ENCODE data around the gene C3orf18.

Gene C3orf18

GRCh38 chr3:50557915-50558314 lies 9.6 kb downstream of the C3orf18 start:
- TF ChIP-seq GATA3 (IDR thresholded peaks at IDR 0.05; ENCODE audit: low read depth, low read length) (no peak), GATA2 (IDR thresholded peaks at IDR 0.05; ENCODE audit: low read depth, low read length) (no peak)

- no peak for TF ChIP-seq GATA3 (IDR thresholded peaks at IDR 0.05; ENCODE audit: low read depth, low read length)
- TF ChIP-seq GATA2 (IDR thresholded peaks at IDR 0.05; ENCODE audit: low read depth, low read length): no peak
Observed at GRCh38 chr3:50557106-50557505, 10.4 kb downstream of the C3orf18 start.

- TF ChIP-seq GATA2 (IDR thresholded peaks at IDR 0.05; ENCODE audit: low read depth, low read length) (no peak), GATA3 (IDR thresholded peaks at IDR 0.05; ENCODE audit: low read depth, low read length) (no peak)
Observed at GRCh38 chr3:50554553-50554952, 13.0 kb downstream of the C3orf18 start.

- no peak for TF ChIP-seq GATA2 (IDR thresholded peaks at IDR 0.05; ENCODE audit: low read depth, low read length)
- TF ChIP-seq GATA3 (IDR thresholded peaks at IDR 0.05; ENCODE audit: low read depth, low read length): no peak
Observed at GRCh38 chr3:50552598-50552997, 14.9 kb downstream of the C3orf18 start.

DNA sequence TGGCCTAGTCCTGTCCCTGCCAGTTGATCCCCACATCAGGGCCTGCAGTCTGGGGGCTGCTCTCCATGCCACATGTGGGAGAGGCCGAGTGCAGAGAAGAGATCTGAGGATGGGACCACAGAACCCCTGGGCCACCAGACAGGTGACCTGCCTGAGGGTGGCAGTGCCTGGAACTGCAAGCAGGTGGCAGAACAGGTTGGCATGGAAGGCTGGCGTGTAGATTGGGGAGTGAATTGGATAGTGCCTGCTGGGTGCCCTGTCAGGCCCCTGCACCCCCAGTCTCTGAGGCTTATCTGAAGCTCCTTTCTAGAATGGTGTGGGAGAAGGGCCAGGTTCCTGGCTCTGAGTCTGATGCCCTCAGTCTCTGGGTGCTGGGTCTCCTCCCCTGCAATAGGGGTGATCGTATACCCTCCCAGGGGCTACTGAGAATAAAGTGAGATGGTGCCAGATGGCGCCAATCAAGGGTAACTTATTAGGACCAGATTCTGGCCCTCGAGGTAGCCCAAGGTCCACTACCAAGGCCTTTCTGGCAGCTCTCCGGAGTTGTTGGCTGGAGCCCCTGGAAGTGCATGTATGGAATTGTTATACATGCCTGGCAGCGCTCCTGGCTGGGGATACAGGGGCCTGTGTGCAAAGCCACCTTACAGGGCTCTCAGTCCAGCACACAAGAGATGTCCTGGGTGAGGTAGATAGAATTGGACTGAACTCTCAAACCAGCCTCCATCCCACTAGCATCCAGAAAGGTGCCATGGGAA lies 15.7 kb downstream of the C3orf18 start:
- TF ChIP-seq GATA3 (IDR thresholded peaks at IDR 0.05; ENCODE audit: low read depth, low read length) (no peak), GATA2 (IDR thresholded peaks at IDR 0.05; ENCODE audit: low read depth, low read length) (no peak)

DNA sequence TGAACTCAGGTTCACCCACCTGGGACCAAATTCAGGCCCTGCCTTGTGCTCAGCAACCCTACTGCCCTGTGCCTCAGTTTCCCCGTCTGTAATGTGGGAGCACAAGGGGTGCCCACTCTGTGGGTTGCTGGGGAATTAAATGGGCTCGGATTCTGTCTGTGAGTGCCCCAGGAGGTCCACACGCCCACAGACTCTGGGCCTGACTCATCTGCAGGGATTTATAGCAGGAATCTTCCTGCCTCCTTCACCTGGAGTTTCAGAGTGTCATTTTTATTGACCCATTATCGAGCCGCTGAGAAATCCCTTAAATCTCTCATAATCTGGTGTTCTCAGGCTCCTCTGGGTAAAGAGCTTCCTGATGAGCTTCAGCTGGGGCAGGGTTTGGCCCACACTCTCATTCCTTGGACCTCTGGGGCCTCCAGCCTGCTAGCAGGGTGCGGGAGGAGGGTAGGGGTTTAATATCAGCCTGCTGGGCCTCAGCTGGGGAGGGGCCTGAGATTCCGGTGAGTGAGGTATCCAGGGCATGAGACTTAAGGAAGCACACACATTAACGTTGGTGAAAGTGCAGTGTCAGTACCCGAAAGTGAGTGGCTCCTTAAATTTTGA lies 16.4 kb downstream of the C3orf18 start:
- no peak for TF ChIP-seq GATA3 (IDR thresholded peaks at IDR 0.05; ENCODE audit: low read depth, low read length)
- no peak for TF ChIP-seq GATA2 (IDR thresholded peaks at IDR 0.05; ENCODE audit: low read depth, low read length)

- TF ChIP-seq GATA3 (IDR thresholded peaks at IDR 0.05; ENCODE audit: low read depth, low read length): no peak
- no peak for TF ChIP-seq GATA2 (IDR thresholded peaks at IDR 0.05; ENCODE audit: low read depth, low read length)
Observed at GRCh38 chr3:50550079-50550736, 17.3 kb downstream of the C3orf18 start.

- TF ChIP-seq GATA2 (IDR thresholded peaks at IDR 0.05; ENCODE audit: low read depth, low read length) (no peak), GATA3 (IDR thresholded peaks at IDR 0.05; ENCODE audit: low read depth, low read length) (no peak)
Observed at GRCh38 chr3:50549226-50549625, 18.3 kb downstream of the C3orf18 start.

- TF ChIP-seq GATA2 (IDR thresholded peaks at IDR 0.05; ENCODE audit: low read depth, low read length) (no peak), GATA3 (IDR thresholded peaks at IDR 0.05; ENCODE audit: low read depth, low read length) (no peak)
Observed at GRCh38 chr3:50545781-50546180, 21.8 kb downstream of the C3orf18 start.

DNA sequence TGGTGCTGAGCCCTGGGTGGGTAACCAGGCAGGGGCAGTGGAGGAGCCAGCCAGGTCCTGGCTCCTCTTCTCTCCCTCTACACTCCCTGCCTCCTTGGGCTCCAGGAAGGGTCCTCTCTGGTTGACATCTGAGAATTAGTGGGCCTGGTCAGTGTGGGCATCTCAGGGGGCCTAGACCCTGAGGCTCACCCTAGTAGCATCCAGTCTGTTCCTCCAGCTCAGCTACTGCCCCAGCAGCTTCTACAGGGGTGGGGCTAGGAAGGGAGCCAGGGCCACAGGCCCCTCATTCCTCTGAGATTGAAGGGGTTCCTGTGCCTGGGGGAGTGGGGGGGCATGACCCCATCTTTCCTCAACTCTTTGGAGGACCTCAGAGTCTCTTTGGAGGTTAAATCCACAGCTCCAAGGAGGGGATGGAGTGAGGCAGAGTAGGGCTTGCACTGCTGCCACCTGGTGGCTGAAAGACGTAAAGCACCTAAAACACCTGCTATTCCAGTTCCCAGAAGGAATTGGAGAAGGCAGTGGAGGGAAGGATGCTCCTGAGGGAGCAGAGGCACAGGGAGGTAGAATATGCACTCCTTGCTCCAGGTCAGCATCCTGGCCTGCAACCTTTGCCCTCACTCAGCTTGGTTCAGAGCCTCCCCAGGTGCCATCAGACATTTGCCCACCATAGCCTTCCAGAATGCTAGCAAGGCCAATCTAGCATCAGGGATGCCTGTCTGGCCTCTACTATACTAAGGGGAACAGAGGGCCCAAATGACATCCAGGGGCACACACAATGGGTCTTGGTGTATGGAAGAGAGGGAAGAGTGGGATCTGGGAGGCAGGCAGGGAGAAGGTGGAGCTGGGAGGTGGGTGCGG lies 25.1 kb downstream of the C3orf18 start:
- TF ChIP-seq GATA3 (IDR thresholded peaks at IDR 0.05; ENCODE audit: low read depth, low read length): no peak
- no peak for TF ChIP-seq GATA2 (IDR thresholded peaks at IDR 0.05; ENCODE audit: low read depth, low read length)

- TF ChIP-seq GATA2 (IDR thresholded peaks at IDR 0.05; ENCODE audit: low read depth, low read length) (no peak), GATA3 (IDR thresholded peaks at IDR 0.05; ENCODE audit: low read depth, low read length) (no peak)
Observed at GRCh38 chr3:50539356-50540286, 27.9 kb downstream of the C3orf18 start.

DNA sequence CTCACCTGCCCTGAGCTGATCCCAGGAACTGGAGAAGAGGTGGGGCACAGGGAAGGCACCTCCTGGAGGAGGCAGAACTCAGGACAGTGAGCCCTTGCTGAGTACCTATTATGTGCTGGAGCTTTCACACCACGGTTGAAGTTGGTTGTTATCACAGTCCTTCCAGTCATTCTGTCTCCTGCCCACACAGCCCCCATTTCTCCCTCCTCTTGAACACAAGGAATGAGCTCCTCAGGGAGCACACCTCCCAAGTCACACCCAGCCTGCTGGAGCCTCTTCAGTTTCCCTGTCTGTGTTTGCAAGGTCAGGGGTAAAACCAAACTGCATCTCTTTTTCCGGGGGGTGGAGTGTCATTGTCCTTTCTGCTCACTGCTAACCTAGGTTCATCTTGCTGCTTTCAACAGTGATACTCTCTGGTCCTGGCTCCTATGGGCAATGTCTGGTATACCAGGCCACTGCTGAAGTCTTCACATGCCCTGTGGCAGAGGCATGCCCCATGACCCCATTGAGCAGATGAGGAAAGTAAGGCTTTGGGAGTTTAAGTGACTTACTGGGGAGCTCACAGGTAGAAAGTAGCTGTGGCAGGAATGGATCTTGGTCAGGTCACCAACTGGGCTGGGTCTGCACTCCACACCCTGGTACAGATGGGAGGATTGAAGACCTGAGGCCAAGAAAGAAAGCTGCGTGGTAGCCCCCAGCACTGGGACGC lies 30.0 kb downstream of the C3orf18 start:
- TF ChIP-seq GATA3 (IDR thresholded peaks at IDR 0.05; ENCODE audit: low read depth, low read length) (no peak), GATA2 (IDR thresholded peaks at IDR 0.05; ENCODE audit: low read depth, low read length) (no peak)
